Activated CD4-positive, alpha-beta T cell treated with anti-CD3 and anti-CD28 coated beads for 48 hours (primary cell): ENCODE measurements around the gene BCAS3.

ENCODE experiments used
- DNase-seq: peaks from one replicate; pipeline ENCODE4 v3.0.0-alpha.2; 2020

The BCAS3 gene

GRCh38 chr17:61211236-61211635 lies 533.6 kb downstream of the BCAS3 start:
- DNase-seq, result no peak

GRCh38 chr17:61212655-61213054 lies 535.0 kb downstream of the BCAS3 start:
- no peak for DNase-seq

- DNase-seq, result no peak
Measured at GRCh38 chr17:61214753-61215152, 537.1 kb downstream of the BCAS3 start.

GRCh38 chr17:61216066-61216465 lies 538.4 kb downstream of the BCAS3 start:
- DNase-seq, result no peak

GRCh38 chr17:61217878-61218437 lies 540.3 kb downstream of the BCAS3 start:
- DNase-seq, result no peak

GRCh38 chr17:61218438-61218837 lies 540.8 kb downstream of the BCAS3 start:
- DNase-seq, result no peak

GRCh38 chr17:61219460-61219859 lies 541.8 kb downstream of the BCAS3 start:
- no peak for DNase-seq

- no peak for DNase-seq
Measured at GRCh38 chr17:61221181-61221580, 543.5 kb downstream of the BCAS3 start.

GRCh38 chr17:61221597-61222471 lies 544.2 kb downstream of the BCAS3 start:
- no peak for DNase-seq

GRCh38 chr17:61223725-61224124 lies 546.1 kb downstream of the BCAS3 start:
- DNase-seq, result no peak

- no peak for DNase-seq
Measured at GRCh38 chr17:61225178-61225882, 547.7 kb downstream of the BCAS3 start.

- DNase-seq, result no peak
Measured at GRCh38 chr17:61227866-61228265, 550.2 kb downstream of the BCAS3 start.

- DNase-seq, result no peak
Measured at GRCh38 chr17:61230461-61230860, 552.8 kb downstream of the BCAS3 start.

- DNase-seq, result no peak
Measured at GRCh38 chr17:61230972-61231820, 553.5 kb downstream of the BCAS3 start.

- no peak for DNase-seq
Measured at GRCh38 chr17:61232871-61233270, 555.2 kb downstream of the BCAS3 start.

- no peak for DNase-seq
Measured at GRCh38 chr17:61233991-61234750, 556.5 kb downstream of the BCAS3 start.

- DNase-seq, result no peak
Measured at GRCh38 chr17:61235001-61235826, 557.6 kb downstream of the BCAS3 start.

GRCh38 chr17:61235827-61236197 lies 558.2 kb downstream of the BCAS3 start:
- no peak for DNase-seq

GRCh38 chr17:61237275-61237674 lies 559.6 kb downstream of the BCAS3 start:
- DNase-seq, result no peak

- DNase-seq, result no peak
Measured at GRCh38 chr17:61238455-61238933, 560.8 kb downstream of the BCAS3 start.

GRCh38 chr17:61239327-61239726 lies 561.7 kb downstream of the BCAS3 start:
- DNase-seq, result no peak
